Ascending aorta (tissue), 2 donors: Measurements from ENCODE around the gene DAAM2. TPM values are rescaled to one million over a fixed set of nuclear protein-coding genes. Genes with fewer than 3 reads are reported as not detected.

Experiments used
- DNase-seq, 2 donors: peaks; one replicate each; pipeline ENCODE4 v3.0.0-alpha.2; 2019; ENCODE audit warnings: low spot score in 2 of 2
- H3K27ac ChIP-seq, 2 donors: fragments of 200-600 bp; sonication (generic); one replicate each; pipeline ENCODE4 v1.5.1; 2016 to 2017; ENCODE audit warnings: mild to moderate bottlenecking in 1 of 2
- H3K27me3 ChIP-seq: fragments of 200-600 bp; sonication (generic); one replicate; pipeline ENCODE4 v1.5.1; 2017
- H3K36me3 ChIP-seq, 2 donors: fragments of 200-600 bp; sonication (generic); one replicate each; pipeline ENCODE4 v1.5.1; 2016
- H3K4me1 ChIP-seq, 2 donors: fragments of 200-600 bp; sonication (generic); one replicate each; pipeline ENCODE4 v1.5.1; 2016 to 2017; ENCODE audit warnings: mild to moderate bottlenecking in 1 of 2
- H3K4me3 ChIP-seq, 2 donors: fragments of 200-600 bp; sonication (generic); one replicate each; pipeline ENCODE4 v1.5.1; 2016 to 2017; ENCODE audit warnings: mild to moderate bottlenecking in 1 of 2
- H3K9me3 ChIP-seq, 2 donors: fragments of 200-600 bp; sonication (generic); one replicate each; pipeline ENCODE4 v1.5.1; 2016
- CTCF ChIP-seq, 3 experiments: fragments of 200-600 bp in 2 of 3; fragments of 450-650 bp in 1 of 3; sonication (generic) in 2 of 3; IDR thresholded peaks; one replicate each; pipeline ENCODE4 v1.5.1; 2016 to 2019; ENCODE audit warnings: antibody characterized with exemption in 3 of 3, mild to moderate bottlenecking in 1 of 3, moderate library complexity in 1 of 3
- intact Hi-C: fragments of 100-400 bp; cut with DNase I; formaldehyde crosslinking; loops from one replicate; pipeline ENCODE4 v1.15.1; 2023
- total RNA-seq: library from RNA; depleted of rRNA; stranded (reverse); fragments of >200 nt; gene quantifications from one replicate; pipeline ENCODE4 v1.1.0, GENCODE V29; 2016

DAAM2 gene
- total RNA-seq, 1 donor from 2014 or later, result 44.0 TPM

GRCh38 chr6:39935241-39935640 is 143.1 kb downstream of the DAAM2 start:
- peak overlapping the region; percentile 84 to 93 for H3K27ac ChIP-seq
- DNase-seq, result no peak
- peaks cover 12 to 37% of the 10 kb centered on the region in 2 donors for H3K4me1 ChIP-seq
- TF ChIP-seq CTCF (IDR thresholded peaks at IDR 0.05), result no peak
- H3K27me3 ChIP-seq, result no peaks in the 10 kb centered on the region
- no peaks in the 10 kb centered on the region for H3K36me3 ChIP-seq
- intact Hi-C loops, result no loop called here
- no peaks in the 10 kb centered on the region for H3K9me3 ChIP-seq
- H3K4me3 ChIP-seq, result no peak overlapping the region

DNA sequence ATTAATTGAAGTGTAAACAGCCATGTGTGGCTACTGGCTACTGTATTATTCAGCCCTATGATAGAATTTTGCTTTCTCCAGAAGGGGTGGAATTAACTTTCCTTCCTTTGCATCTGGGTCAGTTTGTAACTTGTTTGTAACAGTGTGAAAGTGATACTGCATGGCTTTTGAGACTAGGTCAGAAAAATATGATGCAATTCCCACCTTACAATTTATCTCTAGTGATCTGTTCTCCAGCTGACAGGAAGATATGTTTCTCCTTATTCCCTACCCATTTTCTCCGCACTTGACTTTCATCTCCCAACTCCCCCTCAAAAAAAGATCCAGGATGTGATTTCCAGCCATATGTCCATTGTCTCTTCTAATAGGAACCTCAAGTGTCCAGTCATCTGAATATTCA is 144.7 kb downstream of the DAAM2 start:
- H3K27ac ChIP-seq, result no peak overlapping the region
- no peak for DNase-seq
- no peaks in the 10 kb centered on the region for H3K9me3 ChIP-seq
- H3K4me3 ChIP-seq, result no peak overlapping the region
- H3K36me3 ChIP-seq, result no peaks in the 10 kb centered on the region
- peaks cover 7 to 23% of the 10 kb centered on the region in 2 donors for H3K4me1 ChIP-seq
- no peak for TF ChIP-seq CTCF (IDR thresholded peaks at IDR 0.05)
- intact Hi-C loops, result no loop called here
- H3K27me3 ChIP-seq, result no peaks in the 10 kb centered on the region

DNA sequence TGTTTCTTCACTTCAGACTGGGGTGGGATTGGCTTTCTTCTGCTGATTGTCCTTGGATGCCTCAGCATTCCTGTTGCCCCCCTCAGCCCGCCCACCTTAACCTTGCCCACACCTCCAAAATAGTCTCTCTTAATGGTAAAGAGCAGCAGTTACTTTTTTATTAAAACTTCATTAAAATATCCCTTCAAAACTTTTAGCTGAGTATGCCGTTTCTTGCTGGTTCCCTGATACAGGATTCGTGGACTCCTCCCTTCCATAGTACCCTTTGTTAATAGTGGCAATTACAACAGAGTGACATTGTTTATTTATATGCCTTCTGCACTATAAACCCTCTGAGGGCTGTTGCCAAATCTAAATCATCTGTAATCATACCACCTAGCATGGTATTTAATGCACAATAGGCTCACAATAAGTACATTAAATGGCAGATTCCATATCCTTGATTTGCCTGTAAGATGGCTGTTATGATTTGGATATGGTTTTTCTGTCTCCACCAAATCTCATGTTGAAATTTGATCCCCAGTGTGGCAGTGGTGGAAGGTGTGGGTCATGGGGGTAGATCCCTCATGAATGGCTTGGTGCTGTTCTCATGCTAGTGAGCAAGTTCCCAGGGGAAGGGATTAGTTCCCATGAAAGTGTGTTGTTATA is 145.6 kb downstream of the DAAM2 start:
- no peak for DNase-seq
- H3K27me3 ChIP-seq, result no peaks in the 10 kb centered on the region
- H3K4me1 ChIP-seq, result peaks cover 4 to 19% of the 10 kb centered on the region in 2 donors
- no peak for TF ChIP-seq CTCF (IDR thresholded peaks at IDR 0.05)
- intact Hi-C loops, result no loop called here
- H3K4me3 ChIP-seq, result no peak overlapping the region
- H3K27ac ChIP-seq, result no peak overlapping the region
- H3K36me3 ChIP-seq, result no peaks in the 10 kb centered on the region
- H3K9me3 ChIP-seq, result no peaks in the 10 kb centered on the region

DNA sequence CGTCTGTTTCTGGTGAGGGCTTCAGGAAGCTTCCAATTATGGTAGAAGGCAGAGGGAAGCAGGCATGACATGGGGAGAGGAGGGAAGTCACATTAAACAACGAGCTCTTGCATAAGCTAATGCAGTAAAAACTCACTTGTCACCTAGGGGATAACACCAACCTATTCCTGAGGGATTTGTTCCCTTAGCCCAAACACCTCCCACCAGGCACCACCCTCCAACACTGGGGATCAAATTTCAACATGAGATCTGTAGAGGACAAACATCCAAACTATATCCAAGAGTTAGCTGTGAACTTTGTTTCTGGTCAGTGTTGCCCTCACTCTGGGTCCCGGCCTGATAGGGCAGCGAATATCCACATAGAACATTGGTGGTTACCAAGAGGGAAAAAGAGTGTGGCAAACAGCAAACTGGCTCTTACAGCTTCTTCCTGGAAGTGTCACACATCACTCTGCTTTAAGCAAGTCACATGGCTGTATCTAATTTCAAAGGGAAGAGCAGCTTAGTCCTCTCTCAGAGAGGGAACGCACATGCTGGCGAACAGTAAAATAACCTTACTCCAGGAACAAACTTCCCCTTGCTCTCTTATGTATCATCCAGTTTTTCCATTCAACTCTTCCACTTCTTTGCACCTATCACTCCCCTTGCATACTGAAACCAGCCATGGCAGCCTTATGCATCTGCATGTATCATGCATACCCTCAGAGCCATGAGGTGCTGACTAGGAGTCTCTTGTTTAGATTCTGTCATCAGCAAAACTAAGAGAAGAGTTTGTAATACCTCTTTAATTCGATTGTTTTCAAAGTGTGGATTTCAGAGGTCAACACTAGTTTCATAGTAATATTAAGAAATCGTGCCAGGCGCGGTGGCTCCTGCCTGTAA is 146.8 kb downstream of the DAAM2 start:
- H3K27ac ChIP-seq, result no peak overlapping the region
- no peak for TF ChIP-seq CTCF (IDR thresholded peaks at IDR 0.05)
- no peaks in the 10 kb centered on the region for H3K36me3 ChIP-seq
- no peaks in the 10 kb centered on the region for H3K9me3 ChIP-seq
- intact Hi-C loops, result no loop called here
- DNase-seq, result no peak
- H3K27me3 ChIP-seq, result no peaks in the 10 kb centered on the region
- H3K4me1 ChIP-seq, result peaks cover 4 to 12% of the 10 kb centered on the region in 2 donors
- H3K4me3 ChIP-seq, result no peak overlapping the region

- DNase-seq, result no peak
- Histone ChIP-seq H3K4me3 (no peak overlapping the region), H3K36me3 (no peaks in the 10 kb centered on the region), H3K4me1 (peaks cover 0 to 2% of the 10 kb centered on the region in 2 donors), H3K27me3 (no peaks in the 10 kb centered on the region), H3K27ac (no peak overlapping the region), H3K9me3 (no peaks in the 10 kb centered on the region)
- intact Hi-C loops, result no loop called here
- no peak for TF ChIP-seq CTCF (IDR thresholded peaks at IDR 0.05)
Observed at GRCh38 chr6:39941138-39941537, 149.0 kb downstream of the DAAM2 start.
